ENCODE data around the gene WDFY2.
A peak's percentile ranks its signal among the peaks of the same experiment; 100 is the strongest.

DNA sequence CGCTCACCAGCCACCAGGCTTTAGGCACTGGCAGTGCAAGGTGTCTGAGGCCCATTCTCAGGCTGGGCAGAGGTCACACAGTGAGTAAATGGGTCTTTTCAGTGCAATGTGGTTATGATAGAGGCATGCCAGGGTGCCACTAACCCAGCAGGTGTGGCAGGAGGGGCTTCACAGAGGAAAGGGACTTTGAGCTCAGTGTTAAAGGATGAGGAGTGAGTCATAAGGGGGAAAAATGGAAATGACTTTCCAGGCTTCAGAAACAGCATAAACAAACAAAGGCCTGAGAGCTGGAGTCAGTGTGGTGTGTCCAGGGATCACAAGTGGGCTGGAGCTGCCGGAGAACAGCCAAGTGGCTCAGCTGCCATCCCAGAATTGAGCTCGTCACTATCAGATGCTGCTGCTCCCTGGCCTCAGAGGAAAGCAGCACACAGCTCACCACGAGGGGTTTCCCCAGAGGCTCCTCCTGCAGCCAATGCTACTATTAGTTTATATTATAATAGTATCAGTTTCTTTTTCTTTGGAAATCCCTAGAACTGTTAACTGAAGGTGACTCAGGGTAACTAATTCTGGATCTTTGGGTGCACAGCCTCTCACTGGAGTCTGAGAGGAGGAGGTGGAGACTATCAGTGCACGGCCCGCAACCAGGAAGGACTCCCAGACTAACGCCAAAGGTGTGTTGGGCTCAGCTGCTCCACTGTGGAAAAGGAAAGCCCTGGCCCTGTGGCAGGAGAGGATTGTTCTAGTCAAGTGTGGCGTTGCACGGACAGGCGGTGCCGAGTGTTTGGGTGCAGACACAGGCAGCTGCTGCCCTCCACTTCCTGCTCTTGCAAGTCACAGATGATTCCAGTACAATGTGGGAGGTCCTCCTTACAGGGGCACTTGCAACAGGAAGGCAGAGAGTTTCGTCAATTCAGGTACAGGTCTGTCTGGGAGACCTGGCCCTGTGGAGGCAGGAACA lies 180.2 kb downstream of the WDFY2 start:
- no peak for TF ChIP-seq ZNF576 (CRISPR knock-in tag; IDR thresholded peaks at IDR 0.05)
- no peak for TF ChIP-seq ZNF547 (CRISPR knock-in tag; IDR thresholded peaks at IDR 0.05)
- TF ChIP-seq CHD2 (IDR thresholded peaks at IDR 0.05; ENCODE audit: low read depth, low read length): no peak
- no peak for TF ChIP-seq USF2 (IDR thresholded peaks at IDR 0.05; ENCODE audit: low read depth, low read length)
- no peak for TF ChIP-seq USF2 (CRISPR knock-in tag; IDR thresholded peaks at IDR 0.05; ENCODE audit: borderline replicate concordance)
- TF ChIP-seq, protein P1, sequence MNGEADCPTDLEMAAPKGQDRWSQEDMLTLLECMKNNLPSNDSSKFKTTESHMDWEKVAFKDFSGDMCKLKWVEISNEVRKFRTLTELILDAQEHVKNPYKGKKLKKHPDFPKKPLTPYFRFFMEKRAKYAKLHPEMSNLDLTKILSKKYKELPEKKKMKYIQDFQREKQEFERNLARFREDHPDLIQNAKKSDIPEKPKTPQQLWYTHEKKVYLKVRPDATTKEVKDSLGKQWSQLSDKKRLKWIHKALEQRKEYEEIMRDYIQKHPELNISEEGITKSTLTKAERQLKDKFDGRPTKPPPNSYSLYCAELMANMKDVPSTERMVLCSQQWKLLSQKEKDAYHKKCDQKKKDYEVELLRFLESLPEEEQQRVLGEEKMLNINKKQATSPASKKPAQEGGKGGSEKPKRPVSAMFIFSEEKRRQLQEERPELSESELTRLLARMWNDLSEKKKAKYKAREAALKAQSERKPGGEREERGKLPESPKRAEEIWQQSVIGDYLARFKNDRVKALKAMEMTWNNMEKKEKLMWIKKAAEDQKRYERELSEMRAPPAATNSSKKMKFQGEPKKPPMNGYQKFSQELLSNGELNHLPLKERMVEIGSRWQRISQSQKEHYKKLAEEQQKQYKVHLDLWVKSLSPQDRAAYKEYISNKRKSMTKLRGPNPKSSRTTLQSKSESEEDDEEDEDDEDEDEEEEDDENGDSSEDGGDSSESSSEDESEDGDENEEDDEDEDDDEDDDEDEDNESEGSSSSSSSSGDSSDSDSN (CRISPR knock-in tag; IDR thresholded peaks at IDR 0.05): peak; percentile 77

All from HepG2 (cell line).